Measurements from ENCODE around the gene MAP1S.

DNA sequence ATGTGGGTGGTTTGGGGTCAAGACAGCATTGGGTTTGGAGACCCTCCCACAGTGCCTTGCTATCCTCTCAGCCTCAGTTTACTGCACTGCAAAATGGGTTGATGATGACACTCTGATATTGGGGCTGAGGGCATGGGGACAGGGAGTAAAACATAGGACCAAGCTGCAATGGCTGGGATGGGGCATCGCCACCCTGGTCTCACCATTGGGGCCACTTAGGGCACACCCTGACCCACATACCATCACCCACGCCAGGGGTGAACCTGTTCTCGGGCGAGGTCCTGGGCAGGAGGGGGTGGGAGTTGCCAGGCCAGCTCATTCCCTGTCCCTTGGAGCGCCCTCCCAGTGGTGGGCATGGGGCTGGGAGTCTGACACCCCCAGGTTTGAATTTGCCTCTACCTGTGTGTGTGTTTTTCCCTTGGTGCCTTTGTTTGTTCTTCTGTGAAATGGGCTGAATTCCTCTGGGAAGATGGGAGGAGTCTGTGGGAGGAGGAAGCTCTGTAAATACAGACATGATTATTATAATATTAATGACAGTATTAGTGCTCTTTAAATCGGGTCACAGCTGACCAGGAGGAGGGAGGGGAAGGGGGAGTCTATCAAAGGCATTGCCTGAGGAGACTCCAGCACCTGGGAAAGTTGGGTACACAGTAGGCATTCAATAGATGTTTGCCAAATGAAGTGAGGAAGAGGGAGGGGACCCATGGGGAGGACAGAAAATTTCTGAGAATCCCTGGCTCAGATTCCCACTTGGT, 29.8 kb downstream of the MAP1S start:
- TF ChIP-seq, protein P1, sequence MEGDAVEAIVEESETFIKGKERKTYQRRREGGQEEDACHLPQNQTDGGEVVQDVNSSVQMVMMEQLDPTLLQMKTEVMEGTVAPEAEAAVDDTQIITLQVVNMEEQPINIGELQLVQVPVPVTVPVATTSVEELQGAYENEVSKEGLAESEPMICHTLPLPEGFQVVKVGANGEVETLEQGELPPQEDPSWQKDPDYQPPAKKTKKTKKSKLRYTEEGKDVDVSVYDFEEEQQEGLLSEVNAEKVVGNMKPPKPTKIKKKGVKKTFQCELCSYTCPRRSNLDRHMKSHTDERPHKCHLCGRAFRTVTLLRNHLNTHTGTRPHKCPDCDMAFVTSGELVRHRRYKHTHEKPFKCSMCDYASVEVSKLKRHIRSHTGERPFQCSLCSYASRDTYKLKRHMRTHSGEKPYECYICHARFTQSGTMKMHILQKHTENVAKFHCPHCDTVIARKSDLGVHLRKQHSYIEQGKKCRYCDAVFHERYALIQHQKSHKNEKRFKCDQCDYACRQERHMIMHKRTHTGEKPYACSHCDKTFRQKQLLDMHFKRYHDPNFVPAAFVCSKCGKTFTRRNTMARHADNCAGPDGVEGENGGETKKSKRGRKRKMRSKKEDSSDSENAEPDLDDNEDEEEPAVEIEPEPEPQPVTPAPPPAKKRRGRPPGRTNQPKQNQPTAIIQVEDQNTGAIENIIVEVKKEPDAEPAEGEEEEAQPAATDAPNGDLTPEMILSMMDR (IDR thresholded peaks at IDR 0.05; ENCODE audit: low read length), result no peak
- no peak for TF ChIP-seq EZH2 (optimal IDR thresholded peaks at IDR 0.05; ENCODE audit: low read depth, low read length)
